ENCODE data around the gene C2orf68. TPM values are rescaled to one million over a fixed set of nuclear protein-coding genes. Genes with fewer than 3 reads are reported as not detected.
"Not testable (repeated sequence)": the region's sequence is repeated elsewhere in the genome, so short reads cannot be mapped to it uniquely, and the experiment has no call there.

Gene C2orf68
- total RNA-seq, 4 donors from 2014 or later = 9.1 to 25.7 (median 16.7) TPM

DNA sequence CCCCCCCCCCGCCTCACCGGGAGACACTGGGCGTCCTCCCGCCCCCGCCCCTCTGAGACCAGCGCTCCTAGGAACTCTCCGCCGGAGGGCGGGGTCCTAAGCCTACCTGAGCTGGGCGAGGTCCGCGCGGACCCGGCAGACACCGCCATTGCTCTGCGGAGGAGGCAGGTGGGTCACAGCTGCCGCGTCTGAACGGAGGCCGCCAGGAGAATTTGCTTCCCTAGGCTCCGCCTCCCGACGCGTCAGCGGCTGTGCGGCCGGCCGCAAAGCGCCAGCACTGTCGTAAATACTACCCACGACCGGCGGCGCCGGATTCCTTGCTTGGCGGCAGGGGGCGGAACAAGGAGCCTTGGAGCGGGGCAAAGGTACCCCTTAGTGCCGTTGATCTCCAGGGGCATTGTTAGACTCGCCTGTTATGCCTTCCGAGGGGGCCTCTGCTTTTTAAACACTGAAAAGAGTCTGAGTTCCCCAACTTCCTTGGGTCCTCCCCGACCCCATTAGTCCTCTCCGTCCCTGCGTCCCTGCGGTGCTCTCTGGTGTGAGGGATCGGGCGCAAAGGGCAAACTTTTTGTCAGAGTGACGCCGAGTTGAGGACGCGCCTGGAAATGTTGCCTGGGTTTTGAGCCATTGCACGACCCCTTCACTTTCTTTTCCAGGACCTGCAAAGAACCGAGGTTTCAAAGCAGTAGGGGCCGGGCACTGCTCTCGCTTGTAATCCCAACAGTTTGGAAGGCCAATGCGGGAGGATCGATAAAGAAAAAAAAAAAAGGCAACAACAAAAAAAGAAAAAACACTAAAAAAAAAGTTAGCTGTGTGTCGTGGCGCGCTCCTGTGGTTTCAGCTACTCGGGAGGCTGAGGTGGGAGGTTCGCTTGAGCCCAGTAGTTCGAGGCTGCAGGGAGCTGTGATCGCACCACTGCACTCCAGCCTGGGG, 50.3 kb downstream of the C2orf68 start, which contains the start of gene GGCX:
GGCX (minus strand) TSS at position 214 of the 933 bp plus-strand sequence; CDS start at position 149, 65 bp downstream.
- TF ChIP-seq POLR2A (IDR thresholded peaks at IDR 0.05; ENCODE audit: low read depth) (peak; percentile 77), EP300 (IDR thresholded peaks at IDR 0.05) (no peak), POLR2AphosphoS5 (IDR thresholded peaks at IDR 0.05) (peak; percentile 86 to 93)
- TF ChIP-seq, protein P1, sequence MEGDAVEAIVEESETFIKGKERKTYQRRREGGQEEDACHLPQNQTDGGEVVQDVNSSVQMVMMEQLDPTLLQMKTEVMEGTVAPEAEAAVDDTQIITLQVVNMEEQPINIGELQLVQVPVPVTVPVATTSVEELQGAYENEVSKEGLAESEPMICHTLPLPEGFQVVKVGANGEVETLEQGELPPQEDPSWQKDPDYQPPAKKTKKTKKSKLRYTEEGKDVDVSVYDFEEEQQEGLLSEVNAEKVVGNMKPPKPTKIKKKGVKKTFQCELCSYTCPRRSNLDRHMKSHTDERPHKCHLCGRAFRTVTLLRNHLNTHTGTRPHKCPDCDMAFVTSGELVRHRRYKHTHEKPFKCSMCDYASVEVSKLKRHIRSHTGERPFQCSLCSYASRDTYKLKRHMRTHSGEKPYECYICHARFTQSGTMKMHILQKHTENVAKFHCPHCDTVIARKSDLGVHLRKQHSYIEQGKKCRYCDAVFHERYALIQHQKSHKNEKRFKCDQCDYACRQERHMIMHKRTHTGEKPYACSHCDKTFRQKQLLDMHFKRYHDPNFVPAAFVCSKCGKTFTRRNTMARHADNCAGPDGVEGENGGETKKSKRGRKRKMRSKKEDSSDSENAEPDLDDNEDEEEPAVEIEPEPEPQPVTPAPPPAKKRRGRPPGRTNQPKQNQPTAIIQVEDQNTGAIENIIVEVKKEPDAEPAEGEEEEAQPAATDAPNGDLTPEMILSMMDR (IDR thresholded peaks at IDR 0.05) = peak; percentile 31 to 67 (median 46)

DNA sequence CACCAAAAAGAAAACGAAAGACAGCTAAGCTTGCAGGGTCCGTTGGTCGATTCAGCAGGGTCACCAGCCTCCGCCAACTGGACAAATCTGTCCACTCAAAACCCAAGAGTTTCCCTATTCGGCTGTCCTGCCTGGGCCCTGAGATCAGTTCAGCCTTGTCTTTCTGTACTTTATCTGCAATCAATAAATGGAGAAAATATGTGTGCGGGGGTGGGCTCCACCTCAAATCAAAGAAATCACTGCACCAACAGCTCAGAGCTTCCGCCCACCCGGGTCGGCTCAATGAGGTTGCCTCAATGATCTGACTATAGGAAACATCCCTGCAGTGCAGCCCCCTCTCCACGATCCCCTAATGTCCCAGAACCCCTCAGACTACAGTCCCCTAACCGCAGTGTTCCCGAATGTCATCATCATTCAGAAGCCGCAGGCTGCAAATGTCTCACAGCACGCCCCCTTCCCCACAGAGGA, 51.0 kb downstream of the C2orf68 start:
- Histone ChIP-seq H3K9me3 (no peaks in the 10 kb centered on the region), H3K27ac (replicated peaks in 1 of 4) (peak overlapping the region; percentile 86 to 89 (median 86)), H3K27me3 (no peaks in the 10 kb centered on the region), H3K36me3 (peaks cover 2 to 36% (median 16%) of the 10 kb centered on the region in 4 donors), H3K4me3 (peak overlapping the region; percentile 70 to 93 (median 79)), H3K4me1 (peaks cover 19 to 33% (median 26%) of the 10 kb centered on the region in 4 donors)
- intact Hi-C loops (cut with DNase I) = loop anchor here (5.0 kb wide), 1 partner anchor 36 kb away; the partner anchor contains the start of gene RNF181
- 6% methylated on average over 10 of the region's 14 CpGs for WGBS
- DNase-seq (ENCODE audit: extremely low spot score) = no peak
- TF ChIP-seq, protein P1 (IDR thresholded peaks at IDR 0.05) = no peak
- TF ChIP-seq EP300 (IDR thresholded peaks at IDR 0.05) = no peak
- TF ChIP-seq POLR2AphosphoS5 (IDR thresholded peaks at IDR 0.05) = no peak

More for the DNA sequence above, 50.3 kb downstream of the C2orf68 start, which contains the start of gene GGCX:
- Histone ChIP-seq H3K36me3 (peaks cover 0 to 29% (median 13%) of the 10 kb centered on the region in 4 donors), H3K27ac (replicated peaks in 1 of 4) (peak within 1 kb of the TSS; percentile 86 to 89 (median 86)), H3K27me3 (no peaks in the 10 kb centered on the region), H3K4me1 (peaks cover 19 to 33% (median 26%) of the 10 kb centered on the region in 4 donors), H3K4me3 (peak within 1 kb of the TSS; percentile 70 to 93 (median 79)), H3K9me3 (no peaks in the 10 kb centered on the region)
- intact Hi-C loops (cut with DNase I) = loop anchor here (5.0 kb wide), 1 partner anchor 36 kb away; the partner anchor contains the start of gene RNF181
- WGBS = 5% methylated on average over 41 of the region's 64 CpGs
- peak; percentile 98 for DNase-seq (ENCODE audit: extremely low spot score)

DNA sequence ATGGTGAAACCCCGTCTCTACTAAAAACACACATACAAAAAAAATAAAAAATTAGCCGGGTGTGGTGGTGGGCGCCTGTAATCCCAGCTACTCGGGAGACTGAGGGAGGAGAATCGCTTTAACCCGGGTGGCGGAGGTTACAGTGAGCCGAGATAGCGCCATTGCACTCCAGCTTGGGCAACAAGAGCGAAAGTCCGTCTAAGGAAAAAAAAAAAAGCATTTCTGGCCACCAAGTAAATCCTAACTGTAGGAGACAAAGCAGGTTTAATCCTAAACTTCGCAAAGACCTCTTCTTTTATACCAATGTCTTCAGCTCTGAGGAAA, 51.5 kb downstream of the C2orf68 start:
- 85% methylated on average over 12 of the region's 12 CpGs for WGBS
- DNase-seq (ENCODE audit: extremely low spot score); H3K27me3 ChIP-seq; H3K9me3 ChIP-seq; H3K27ac ChIP-seq (replicated peaks in 1 of 4): not testable (repeated sequence)
- Histone ChIP-seq H3K4me1 (peaks cover 19 to 33% (median 26%) of the 10 kb centered on the region in 4 donors), H3K4me3 (peak overlapping the region; percentile 70 to 93 (median 79)), H3K36me3 (peaks cover 3 to 41% (median 21%) of the 10 kb centered on the region in 4 donors)
- intact Hi-C loops (cut with DNase I) = loop anchor here (5.0 kb wide), 1 partner anchor 37 kb away; the partner anchor contains the start of gene RNF181

DNA sequence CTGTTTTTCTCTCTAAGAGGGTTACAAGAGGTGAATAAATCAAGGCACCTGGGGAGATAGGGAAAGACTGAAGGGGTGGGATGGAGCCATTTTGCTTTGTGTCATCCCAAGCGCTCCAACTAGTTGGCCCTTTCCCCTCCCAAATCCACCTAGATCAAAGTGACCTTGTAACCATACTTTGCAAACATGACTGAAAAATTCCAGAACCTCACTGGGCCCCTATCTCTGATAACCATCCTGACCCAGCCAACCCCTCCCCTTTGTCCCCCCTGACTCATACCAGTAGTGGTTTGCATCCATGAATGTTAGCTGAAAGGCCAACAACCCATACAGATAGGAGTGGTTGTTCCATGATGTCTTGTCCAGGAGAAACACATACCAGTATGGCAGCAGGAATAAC, 53.7 kb downstream of the C2orf68 start:
- DNase-seq (ENCODE audit: extremely low spot score) = no peak
- no peak for TF ChIP-seq POLR2A (IDR thresholded peaks at IDR 0.05; ENCODE audit: low read depth)
- no peak for TF ChIP-seq EP300 (IDR thresholded peaks at IDR 0.05)
- TF ChIP-seq, protein P1 (IDR thresholded peaks at IDR 0.05) = no peak
- TF ChIP-seq POLR2AphosphoS5 (IDR thresholded peaks at IDR 0.05) = no peak
- Histone ChIP-seq H3K4me3 (no peak overlapping the region), H3K9me3 (no peaks in the 10 kb centered on the region), H3K27ac (replicated peaks in 1 of 4) (no peak overlapping the region), H3K36me3 (peaks cover 20 to 63% (median 43%) of the 10 kb centered on the region in 4 donors), H3K4me1 (peaks cover 19 to 33% (median 26%) of the 10 kb centered on the region in 4 donors), H3K27me3 (no peaks in the 10 kb centered on the region)
- WGBS = 100% methylated on average over 1 of the region's 1 CpG
- intact Hi-C loops (cut with DNase I) = no loop called here

DNA sequence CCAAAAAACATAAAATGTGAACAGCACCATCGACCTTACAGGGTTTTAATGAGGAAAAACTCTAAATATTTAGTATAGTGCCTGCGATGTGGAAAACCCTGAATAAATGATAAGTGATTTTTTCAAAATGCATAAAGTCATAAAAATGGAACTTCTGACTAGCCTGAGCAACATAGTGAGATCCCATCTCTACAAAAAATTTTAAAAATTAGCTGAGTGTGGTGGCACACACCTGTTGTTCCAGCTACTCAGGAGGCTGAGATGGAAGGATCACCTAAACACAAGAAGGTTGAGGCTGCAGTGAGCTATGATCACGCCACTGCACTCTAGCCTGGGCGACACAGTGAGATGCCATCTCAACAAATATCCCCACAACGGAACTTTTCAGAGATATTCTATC, 54.7 kb downstream of the C2orf68 start:
- TF ChIP-seq POLR2AphosphoS5 (IDR thresholded peaks at IDR 0.05) (no peak), POLR2A (IDR thresholded peaks at IDR 0.05; ENCODE audit: low read depth) (no peak), EP300 (IDR thresholded peaks at IDR 0.05) (no peak)
- TF ChIP-seq, protein P1 (IDR thresholded peaks at IDR 0.05) = no peak
- Histone ChIP-seq H3K27me3 (no peaks in the 10 kb centered on the region), H3K4me1 (peaks cover 16 to 31% (median 24%) of the 10 kb centered on the region in 4 donors), H3K9me3 (no peaks in the 10 kb centered on the region), H3K27ac (replicated peaks in 1 of 4) (no peak overlapping the region), H3K4me3 (no peak overlapping the region), H3K36me3 (peaks cover 26 to 73% (median 53%) of the 10 kb centered on the region in 4 donors)
- WGBS = 87% methylated on average over 5 of the region's 5 CpGs
- no peak for DNase-seq (ENCODE audit: extremely low spot score)
- intact Hi-C loops (cut with DNase I) = no loop called here
